Measurements from ENCODE around the gene EEIG2.

Gene EEIG2

DNA sequence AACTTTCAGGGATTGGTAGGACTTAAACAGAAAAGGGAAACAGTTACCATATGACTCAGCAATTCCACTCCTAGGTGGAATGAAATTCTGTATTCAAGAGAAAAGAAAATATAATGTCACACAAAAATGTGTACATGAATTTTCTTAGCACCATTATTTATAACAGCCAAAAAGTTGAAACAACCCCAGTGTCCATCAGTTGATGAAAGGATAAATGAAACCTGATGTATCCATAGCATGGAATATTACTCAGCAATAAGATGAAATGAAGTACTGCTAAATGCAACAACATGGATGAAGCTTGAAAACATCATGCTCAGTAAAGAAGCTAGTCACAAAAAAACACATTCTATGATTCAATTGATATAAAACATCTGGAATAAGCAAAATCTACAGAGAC, 15.5 kb downstream of the EEIG2 start:
- no peak for DNase-seq (ENCODE audit: low spot score in 2 of 2)
- no peak overlapping the region for H3K27ac Mint-ChIP-seq
- no peaks in the 10 kb centered on the region for H3K27me3 Mint-ChIP-seq
- peaks cover 5% of the 10 kb centered on the region for H3K36me3 Mint-ChIP-seq
- H3K4me1 Mint-ChIP-seq, result peaks cover 4% of the 10 kb centered on the region
- ATAC-seq (ENCODE audit: low read depth), result no peak
- no peak overlapping the region for H3K4me3 Mint-ChIP-seq
- H3K9me3 Mint-ChIP-seq, result peaks cover 6% of the 10 kb centered on the region

DNA sequence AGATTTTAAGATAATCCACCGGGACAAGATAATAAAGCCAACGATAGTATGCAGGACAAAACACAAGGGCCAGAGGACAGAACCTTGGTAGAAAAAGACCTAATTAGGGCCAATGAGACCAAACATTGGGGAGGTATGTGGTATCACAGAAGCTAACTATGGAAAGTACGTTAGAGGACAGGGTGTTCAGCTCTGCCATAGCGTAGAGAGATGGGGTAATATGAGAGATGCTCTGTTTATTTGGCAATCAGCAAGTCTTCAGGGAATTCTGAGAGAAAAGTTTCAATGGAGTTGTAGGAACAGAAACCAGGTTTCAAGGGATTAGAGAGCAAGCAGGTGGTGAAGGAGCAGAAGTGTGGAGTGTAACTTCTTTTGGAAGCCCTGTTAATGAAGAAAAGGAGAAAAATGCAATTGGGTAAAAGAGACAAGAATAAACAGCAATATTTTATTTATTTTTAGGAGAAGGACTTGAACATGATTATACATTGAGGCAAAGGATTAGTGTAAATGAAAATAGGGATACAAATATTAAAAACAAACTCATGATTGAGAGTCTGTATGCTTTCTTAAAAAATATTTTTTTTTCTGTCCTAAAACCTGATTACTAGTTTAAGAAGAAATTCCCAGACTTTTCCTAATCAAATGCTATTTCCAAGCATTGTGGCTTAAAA, 24.0 kb downstream of the EEIG2 start:
- Mint-ChIP-seq H3K36me3 (peaks cover 6% of the 10 kb centered on the region), H3K27me3 (no peaks in the 10 kb centered on the region), H3K27ac (no peak overlapping the region), H3K9me3 (peaks cover 8% of the 10 kb centered on the region), H3K4me3 (no peak overlapping the region), H3K4me1 (peaks cover 32% of the 10 kb centered on the region)
- no peak for ATAC-seq (ENCODE audit: low read depth)
- DNase-seq (ENCODE audit: low spot score in 2 of 2), result no peak

DNA sequence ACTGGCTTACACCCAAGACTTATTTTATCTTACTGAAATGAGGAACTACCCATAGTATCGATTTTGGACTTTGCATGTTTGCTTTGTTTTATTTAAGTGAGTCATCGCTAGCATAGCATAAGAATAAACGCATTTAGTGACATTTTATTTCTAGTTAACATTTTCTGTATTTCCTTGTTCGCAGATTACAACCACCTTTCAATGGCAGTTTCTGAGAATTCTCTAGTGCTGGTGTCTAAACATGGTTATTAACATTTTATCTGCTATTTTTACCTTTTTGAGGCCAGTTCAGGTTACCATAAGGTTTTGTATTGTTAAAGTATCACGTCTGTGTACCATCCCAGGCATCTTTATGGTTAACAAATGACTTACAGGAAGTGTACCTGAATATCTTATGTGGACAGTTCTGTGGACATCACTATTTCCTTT, 24.5 kb downstream of the EEIG2 start:
- Mint-ChIP-seq H3K36me3 (peaks cover 6% of the 10 kb centered on the region), H3K4me3 (no peak overlapping the region), H3K4me1 (peaks cover 35% of the 10 kb centered on the region), H3K9me3 (peaks cover 8% of the 10 kb centered on the region), H3K27me3 (no peaks in the 10 kb centered on the region), H3K27ac (no peak overlapping the region)
- ATAC-seq (ENCODE audit: low read depth) (peak; percentile 68), DNase-seq (ENCODE audit: low spot score in 2 of 2) (no peak)

DNA sequence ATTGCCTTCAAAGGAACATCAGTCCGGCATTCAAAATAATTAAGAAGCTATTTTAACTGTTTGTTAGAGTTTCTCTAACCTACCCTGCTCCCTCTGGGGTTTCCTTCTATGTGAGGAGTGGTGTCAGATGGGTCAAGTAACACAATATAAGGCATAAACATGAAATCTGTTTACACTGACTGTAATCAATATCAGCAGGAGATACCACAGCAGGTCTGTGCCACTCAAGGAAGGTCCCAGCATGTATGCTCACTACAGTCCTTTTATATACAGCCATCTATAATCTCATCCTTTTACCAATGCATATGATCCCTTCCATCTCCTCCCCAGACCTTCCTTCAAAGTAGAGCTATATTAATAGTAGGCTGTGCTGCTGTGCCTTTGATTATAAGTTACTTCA, 25.4 kb downstream of the EEIG2 start:
- Mint-ChIP-seq H3K27me3 (no peaks in the 10 kb centered on the region), H3K27ac (no peak overlapping the region), H3K36me3 (peaks cover 7% of the 10 kb centered on the region), H3K9me3 (peaks cover 3% of the 10 kb centered on the region), H3K4me3 (no peak overlapping the region), H3K4me1 (peaks cover 34% of the 10 kb centered on the region)
- DNase-seq (ENCODE audit: low spot score in 2 of 2), result no peak
- ATAC-seq (ENCODE audit: low read depth), result no peak

DNA sequence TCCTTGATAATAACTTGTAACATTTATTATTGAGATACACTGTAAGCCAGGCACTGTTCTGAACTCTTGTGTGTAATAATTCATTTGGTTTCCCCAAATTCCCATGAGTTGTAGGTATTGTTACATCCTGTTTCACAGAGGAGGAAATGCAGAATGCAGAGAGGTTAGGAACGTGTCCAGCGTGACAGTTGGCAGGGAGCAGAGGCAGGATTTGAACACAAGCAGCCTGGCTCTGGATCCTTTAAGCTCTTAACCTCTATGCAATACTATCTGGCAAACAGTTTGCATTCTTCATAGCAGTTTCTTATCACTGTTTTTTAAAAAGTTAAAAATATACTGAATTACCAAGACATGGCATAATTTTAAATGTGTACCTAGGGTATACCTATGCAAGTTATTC, 30.5 kb downstream of the EEIG2 start:
- Mint-ChIP-seq H3K27me3 (no peaks in the 10 kb centered on the region), H3K9me3 (peaks cover 1% of the 10 kb centered on the region), H3K4me1 (peaks cover 34% of the 10 kb centered on the region), H3K4me3 (no peak overlapping the region), H3K27ac (no peak overlapping the region), H3K36me3 (peaks cover 4% of the 10 kb centered on the region)
- DNase-seq (ENCODE audit: low spot score in 2 of 2) (no peak), ATAC-seq (ENCODE audit: low read depth) (no peak)

DNA sequence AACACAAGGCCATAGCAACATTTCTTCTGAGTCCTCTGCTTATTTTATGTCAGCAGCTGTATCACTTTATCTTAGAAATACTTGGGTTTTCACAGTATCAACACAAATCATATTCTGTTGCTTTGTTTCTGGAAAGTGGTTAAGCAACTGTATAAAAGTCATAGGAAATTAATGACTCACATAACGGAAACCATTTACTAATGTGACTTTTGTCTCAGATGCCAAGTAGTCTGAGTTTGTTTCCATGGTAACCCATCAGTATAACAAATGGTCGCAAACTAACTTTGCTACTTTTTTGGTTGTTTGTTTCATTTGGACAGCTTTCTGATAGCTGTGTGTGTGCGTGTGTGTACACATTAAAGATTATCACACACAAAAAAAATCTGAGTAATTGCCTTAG, 31.1 kb downstream of the EEIG2 start:
- ATAC-seq (ENCODE audit: low read depth) (peak; percentile 26), DNase-seq (ENCODE audit: low spot score in 2 of 2) (no peak)
- Mint-ChIP-seq H3K27me3 (no peaks in the 10 kb centered on the region), H3K9me3 (peaks cover 1% of the 10 kb centered on the region), H3K4me1 (peaks cover 33% of the 10 kb centered on the region), H3K27ac (no peak overlapping the region), H3K4me3 (no peak overlapping the region), H3K36me3 (peaks cover 4% of the 10 kb centered on the region)

DNA sequence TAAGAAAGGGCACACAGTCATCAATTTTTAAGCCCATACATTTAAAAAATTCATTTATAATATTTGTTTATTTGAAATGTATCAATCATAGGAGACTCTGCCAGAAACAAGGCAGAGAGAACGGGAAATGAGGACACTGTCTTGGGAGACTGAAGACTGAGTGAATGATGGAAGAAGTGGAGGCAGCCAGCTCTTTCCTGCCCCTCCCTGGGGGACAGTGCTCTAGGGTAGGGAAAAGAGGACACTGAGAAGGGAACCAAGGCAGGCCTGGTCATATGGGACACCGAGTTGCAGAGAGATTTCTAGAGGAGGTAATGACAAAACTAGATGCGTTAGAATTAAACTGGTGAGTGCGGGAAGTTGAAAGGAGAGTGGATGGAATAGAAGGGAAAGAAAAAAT, 31.6 kb downstream of the EEIG2 start:
- DNase-seq (ENCODE audit: low spot score in 2 of 2) (no peak), ATAC-seq (ENCODE audit: low read depth) (no peak)
- Mint-ChIP-seq H3K27me3 (no peaks in the 10 kb centered on the region), H3K27ac (no peak overlapping the region), H3K4me1 (peaks cover 30% of the 10 kb centered on the region), H3K4me3 (no peak overlapping the region), H3K9me3 (peaks cover 1% of the 10 kb centered on the region), H3K36me3 (peaks cover 4% of the 10 kb centered on the region)

DNA sequence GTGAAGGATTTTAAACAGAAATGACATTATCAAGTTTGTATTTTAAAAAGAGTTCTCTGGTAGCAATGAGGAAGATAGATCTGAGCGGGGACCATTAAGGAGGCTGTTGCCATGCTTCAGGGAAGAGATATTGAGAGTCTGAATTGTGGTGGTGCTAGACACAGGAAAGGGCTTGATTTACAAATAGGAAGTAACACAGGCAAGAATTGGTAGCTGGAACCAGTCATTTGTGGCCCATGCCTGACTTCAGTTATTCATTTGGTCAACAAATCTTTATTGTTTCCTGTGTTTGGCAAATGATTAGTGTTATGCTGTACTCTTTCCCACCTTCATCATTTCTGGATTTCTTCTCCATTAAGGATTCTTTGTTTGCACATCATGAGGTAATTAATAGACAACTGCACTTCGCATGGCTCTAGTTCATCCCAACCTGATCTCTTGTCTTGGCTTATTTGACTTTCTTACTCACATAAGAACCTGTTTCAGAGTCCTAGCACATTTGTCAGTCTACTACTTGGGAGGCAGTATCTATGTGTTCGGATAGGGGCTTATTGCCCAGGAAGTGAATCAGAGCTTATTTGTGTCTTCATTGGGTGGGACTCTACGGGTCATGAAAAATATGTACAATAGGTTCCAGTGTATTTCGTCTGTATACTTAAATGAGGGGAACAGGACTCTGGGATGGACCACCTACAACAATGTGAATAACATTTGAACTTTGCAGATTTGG, 32.3 kb downstream of the EEIG2 start:
- H3K9me3 Mint-ChIP-seq, result peaks cover 1% of the 10 kb centered on the region
- H3K4me3 Mint-ChIP-seq, result no peak overlapping the region
- H3K27ac Mint-ChIP-seq, result no peak overlapping the region
- DNase-seq (ENCODE audit: low spot score in 2 of 2), result no peak
- H3K27me3 Mint-ChIP-seq, result no peaks in the 10 kb centered on the region
- H3K4me1 Mint-ChIP-seq, result peaks cover 28% of the 10 kb centered on the region
- H3K36me3 Mint-ChIP-seq, result peaks cover 4% of the 10 kb centered on the region
- peak; percentile 72 for ATAC-seq (ENCODE audit: low read depth)

DNA sequence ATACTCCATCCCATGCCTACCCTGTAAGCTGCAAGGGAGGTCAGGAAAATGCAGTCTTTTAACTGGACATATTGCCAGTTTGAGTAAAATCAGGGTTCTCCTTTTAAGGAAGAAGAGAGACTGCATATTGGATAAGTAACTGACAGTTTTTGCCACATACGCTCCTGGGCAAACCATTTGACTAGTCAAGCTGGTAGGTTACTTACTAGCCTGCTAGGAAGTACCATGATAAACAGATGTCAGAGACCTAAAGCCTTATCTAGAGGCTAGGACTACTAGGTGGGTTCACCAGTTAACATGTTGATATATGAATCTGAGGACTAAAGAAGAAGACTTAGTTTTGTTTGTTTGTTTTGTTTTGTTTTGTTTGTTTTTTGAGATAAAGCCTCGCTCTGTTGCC, 33.5 kb downstream of the EEIG2 start:
- Mint-ChIP-seq H3K36me3 (peaks cover 6% of the 10 kb centered on the region), H3K27ac (no peak overlapping the region), H3K9me3 (no peaks in the 10 kb centered on the region), H3K27me3 (no peaks in the 10 kb centered on the region), H3K4me3 (no peak overlapping the region), H3K4me1 (peaks cover 26% of the 10 kb centered on the region)
- DNase-seq (ENCODE audit: low spot score in 2 of 2), result no peak
- ATAC-seq (ENCODE audit: low read depth), result no peak

DNA sequence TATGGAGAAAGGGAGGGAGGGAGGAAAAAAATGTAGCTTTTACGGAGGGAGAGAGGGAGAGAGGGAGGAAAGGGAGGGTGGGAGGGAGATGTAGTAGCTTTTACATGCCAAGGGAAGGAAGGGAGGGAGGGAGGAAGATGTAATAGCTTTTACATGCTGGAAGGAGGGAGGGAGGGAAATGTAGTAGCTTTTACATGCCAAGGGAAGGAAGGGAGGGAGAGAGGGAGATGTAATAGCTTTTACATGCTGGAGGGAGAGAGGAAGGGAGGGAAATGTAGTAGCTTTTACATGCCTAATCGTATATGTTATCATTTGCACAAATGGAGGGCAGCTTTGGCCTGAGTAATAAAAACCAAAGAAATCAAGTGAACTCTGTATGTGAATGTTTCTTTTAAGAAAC, 35.6 kb downstream of the EEIG2 start:
- H3K4me1 Mint-ChIP-seq, result peaks cover 18% of the 10 kb centered on the region
- ATAC-seq (ENCODE audit: low read depth), result no peak
- DNase-seq (ENCODE audit: low spot score in 2 of 2), result no peak
- H3K4me3 Mint-ChIP-seq, result no peak overlapping the region
- H3K36me3 Mint-ChIP-seq, result peaks cover 10% of the 10 kb centered on the region
- no peaks in the 10 kb centered on the region for H3K27me3 Mint-ChIP-seq
- H3K27ac Mint-ChIP-seq, result peak overlapping the region; percentile 49
- no peaks in the 10 kb centered on the region for H3K9me3 Mint-ChIP-seq

DNA sequence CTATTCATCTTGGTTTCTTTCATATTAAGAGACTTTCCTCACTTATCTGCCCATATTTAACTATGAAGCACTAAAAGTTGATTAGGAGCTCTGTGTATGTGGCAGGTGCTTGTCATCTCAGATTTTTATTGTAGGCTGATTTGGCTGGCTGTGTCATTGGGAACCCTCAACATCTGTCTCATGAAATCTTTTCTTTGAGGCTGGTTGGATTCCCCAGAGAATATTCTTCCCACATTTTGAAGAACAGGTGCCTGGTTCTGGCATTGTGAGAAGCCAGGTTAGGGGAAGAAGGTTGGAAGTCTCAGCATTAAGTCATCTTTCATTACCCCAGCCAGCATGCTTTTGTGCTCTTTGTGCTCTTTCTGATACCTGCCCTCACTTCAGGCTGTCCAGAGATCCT, 37.1 kb downstream of the EEIG2 start:
- DNase-seq (ENCODE audit: low spot score in 2 of 2), result no peak
- Mint-ChIP-seq H3K27ac (no peak overlapping the region), H3K9me3 (no peaks in the 10 kb centered on the region), H3K4me3 (no peak overlapping the region), H3K4me1 (peaks cover 11% of the 10 kb centered on the region), H3K36me3 (peaks cover 14% of the 10 kb centered on the region), H3K27me3 (no peaks in the 10 kb centered on the region)
- no peak for ATAC-seq (ENCODE audit: low read depth)

DNA sequence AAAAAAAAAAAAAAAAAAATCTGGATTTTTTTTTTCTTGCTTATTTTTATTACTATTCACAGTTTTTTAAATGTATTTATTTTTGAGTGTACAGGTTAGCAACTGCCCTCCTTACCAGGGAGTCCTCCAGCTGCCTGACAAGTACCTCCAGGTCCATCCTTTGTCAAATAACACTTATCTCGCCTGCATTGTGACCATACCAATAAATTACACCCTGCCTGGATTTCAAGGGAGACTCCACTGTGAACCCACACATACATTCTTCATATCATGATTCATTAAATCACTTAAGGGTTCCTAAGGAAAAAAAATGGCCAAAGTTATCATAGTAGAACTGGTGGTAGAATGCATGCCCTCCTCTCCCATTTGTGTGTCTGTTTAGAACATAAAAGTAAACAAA, 38.4 kb downstream of the EEIG2 start:
- DNase-seq (ENCODE audit: low spot score in 2 of 2) (no peak), ATAC-seq (ENCODE audit: low read depth) (no peak)
- H3K27me3 Mint-ChIP-seq, result no peaks in the 10 kb centered on the region
- H3K9me3 Mint-ChIP-seq, result no peaks in the 10 kb centered on the region
- no peak overlapping the region for H3K4me3 Mint-ChIP-seq
- peaks cover 8% of the 10 kb centered on the region for H3K4me1 Mint-ChIP-seq
- no peak overlapping the region for H3K27ac Mint-ChIP-seq
- H3K36me3 Mint-ChIP-seq, result peaks cover 14% of the 10 kb centered on the region

DNA sequence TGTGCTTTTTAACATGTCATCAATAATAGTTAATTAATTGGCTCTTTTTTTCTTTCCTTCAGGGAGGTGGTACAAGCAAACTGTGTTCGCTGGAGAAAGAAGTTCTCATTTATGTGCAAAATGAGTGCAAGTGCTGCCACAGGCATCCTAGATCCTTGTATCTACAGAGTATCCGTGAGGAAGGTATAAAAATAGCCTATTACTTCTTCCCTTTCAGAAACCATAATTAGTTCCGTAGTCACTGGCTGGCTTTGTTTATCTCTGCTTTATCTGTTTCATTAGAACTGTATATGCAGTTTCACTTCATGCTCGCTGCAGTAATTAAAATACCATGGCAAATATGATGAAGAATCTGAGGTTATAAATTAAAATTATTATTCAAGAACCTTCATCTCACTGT, 40.6 kb downstream of the EEIG2 start:
- no peaks in the 10 kb centered on the region for H3K9me3 Mint-ChIP-seq
- H3K27ac Mint-ChIP-seq, result no peak overlapping the region
- ATAC-seq (ENCODE audit: low read depth), result no peak
- H3K36me3 Mint-ChIP-seq, result peaks cover 12% of the 10 kb centered on the region
- no peak overlapping the region for H3K4me3 Mint-ChIP-seq
- peaks cover 3% of the 10 kb centered on the region for H3K4me1 Mint-ChIP-seq
- no peak for DNase-seq (ENCODE audit: low spot score in 2 of 2)
- no peaks in the 10 kb centered on the region for H3K27me3 Mint-ChIP-seq

DNA sequence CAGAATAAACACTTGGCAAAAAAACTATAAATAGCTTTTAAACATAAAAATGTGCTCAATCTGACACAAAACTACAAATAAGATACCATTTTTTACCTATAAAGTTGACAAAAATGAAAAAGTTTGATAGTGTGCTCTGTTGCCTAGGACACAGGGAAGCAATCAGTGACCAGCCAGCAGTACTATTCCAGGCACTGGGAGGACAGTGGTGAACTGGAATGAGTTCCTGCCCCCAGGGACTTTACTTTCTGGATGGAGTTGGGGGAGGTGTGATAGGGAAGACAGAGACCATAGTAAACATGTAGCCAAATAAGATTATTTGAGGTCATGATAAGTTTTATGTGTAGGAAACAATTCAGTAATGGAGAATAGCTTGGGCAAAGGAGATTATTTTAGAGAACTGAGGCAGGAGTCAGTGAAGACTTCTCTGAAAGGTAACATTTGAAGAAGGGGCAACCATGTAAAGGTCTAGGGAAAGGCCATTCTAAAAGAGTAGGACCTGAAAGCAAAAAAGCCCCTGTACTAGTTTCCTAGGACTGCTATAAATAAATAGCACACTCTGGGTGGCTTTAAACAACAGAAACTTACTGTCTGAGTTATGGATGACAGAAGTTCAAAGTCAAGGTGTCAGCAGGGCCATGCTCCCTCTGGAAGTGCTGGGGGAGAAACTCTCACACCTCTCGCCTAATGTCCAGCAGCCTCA, 42.0 kb downstream of the EEIG2 start:
- Mint-ChIP-seq H3K4me3 (no peak overlapping the region), H3K27ac (no peak overlapping the region), H3K9me3 (no peaks in the 10 kb centered on the region), H3K36me3 (peaks cover 14% of the 10 kb centered on the region), H3K4me1 (no peaks in the 10 kb centered on the region), H3K27me3 (no peaks in the 10 kb centered on the region)
- ATAC-seq (ENCODE audit: low read depth), result no peak
- DNase-seq (ENCODE audit: low spot score in 2 of 2), result no peak
